Measurements from ENCODE around the gene DEPDC4.
"Not testable (repeated sequence)": the region's sequence is repeated elsewhere in the genome, so short reads cannot be mapped to it uniquely, and the experiment has no call there.

- not testable (repeated sequence) for TF ChIP-seq CTCF (IDR thresholded peaks at IDR 0.05; ENCODE audit: low read depth, low read length, poor library complexity, severe bottlenecking); EZH2phosphoT487 (IDR thresholded peaks at IDR 0.05; ENCODE audit: borderline replicate concordance, low read length)
Measured at GRCh38 chr12:100284556-100284955, 17.7 kb upstream of the DEPDC4 start.
